ENCODE measurements around the gene TUBGCP2.

The TUBGCP2 gene

GRCh38 chr10:133246236-133246626, 62.4 kb downstream of the TUBGCP2 start:
- Histone ChIP-seq H2AFZ (ENCODE audit: low read depth, low read length, severe bottlenecking) (no peak overlapping the region), H3K79me2 (ENCODE audit: insufficient read depth, low read length) (no peaks in the 10 kb centered on the region), H4K20me1 (ENCODE audit: low read depth, low read length) (no peaks in the 10 kb centered on the region), H3K27me3 (ENCODE audit: low read length) (no peaks in the 10 kb centered on the region), H3K4me2 (ENCODE audit: low read depth, low read length, poor library complexity, severe bottlenecking) (no peak overlapping the region), H3F3A (ENCODE audit: insufficient read depth) (no peaks in the 10 kb centered on the region), H3K4me3 (ENCODE audit: insufficient read depth, low read length, poor library complexity, severe bottlenecking) (no peak overlapping the region), H3K9ac (ENCODE audit: low read length) (no peak overlapping the region), H3K36me3 (ENCODE audit: low read length) (no peaks in the 10 kb centered on the region), H3K9me2 (replicated peaks; ENCODE audit: insufficient read depth, low read length) (no peaks in the 10 kb centered on the region), H3K9me3 (ENCODE audit: insufficient read depth, low read length) (no peaks in the 10 kb centered on the region), H3K27ac (ENCODE audit: low read depth, low read length) (no peak overlapping the region)
- TF ChIP-seq CTCF (IDR thresholded peaks at IDR 0.05; ENCODE audit: insufficient read depth, low read length, poor library complexity, severe bottlenecking) (no peak), EZH2phosphoT487 (conservative IDR thresholded peaks at IDR 0.05; ENCODE audit: low read length) (no peak)

GRCh38 chr10:133245439-133246235, 63.0 kb downstream of the TUBGCP2 start:
- Histone ChIP-seq H3K36me3 (ENCODE audit: low read length) (no peaks in the 10 kb centered on the region), H3F3A (ENCODE audit: insufficient read depth) (no peaks in the 10 kb centered on the region), H3K4me2 (ENCODE audit: low read depth, low read length, poor library complexity, severe bottlenecking) (no peak overlapping the region), H3K9me3 (ENCODE audit: insufficient read depth, low read length) (no peaks in the 10 kb centered on the region), H3K79me2 (ENCODE audit: insufficient read depth, low read length) (no peaks in the 10 kb centered on the region), H3K9ac (ENCODE audit: low read length) (no peak overlapping the region), H3K27me3 (ENCODE audit: low read length) (no peaks in the 10 kb centered on the region), H4K20me1 (ENCODE audit: low read depth, low read length) (no peaks in the 10 kb centered on the region), H3K27ac (ENCODE audit: low read depth, low read length) (no peak overlapping the region), H3K9me2 (replicated peaks; ENCODE audit: insufficient read depth, low read length) (no peaks in the 10 kb centered on the region), H3K4me3 (ENCODE audit: insufficient read depth, low read length, poor library complexity, severe bottlenecking) (no peak overlapping the region), H2AFZ (ENCODE audit: low read depth, low read length, severe bottlenecking) (no peak overlapping the region)
- TF ChIP-seq CTCF (IDR thresholded peaks at IDR 0.05; ENCODE audit: insufficient read depth, low read length, poor library complexity, severe bottlenecking), result no peak
- TF ChIP-seq EZH2phosphoT487 (conservative IDR thresholded peaks at IDR 0.05; ENCODE audit: low read length), result no peak

GRCh38 chr10:133243593-133243992, 65.1 kb downstream of the TUBGCP2 start:
- Histone ChIP-seq H3K9me2 (replicated peaks; ENCODE audit: insufficient read depth, low read length) (no peaks in the 10 kb centered on the region), H3K9me3 (ENCODE audit: insufficient read depth, low read length) (no peaks in the 10 kb centered on the region), H3K4me3 (ENCODE audit: insufficient read depth, low read length, poor library complexity, severe bottlenecking) (no peak overlapping the region), H3F3A (ENCODE audit: insufficient read depth) (no peaks in the 10 kb centered on the region), H3K27ac (ENCODE audit: low read depth, low read length) (no peak overlapping the region), H3K79me2 (ENCODE audit: insufficient read depth, low read length) (no peaks in the 10 kb centered on the region), H3K4me2 (ENCODE audit: low read depth, low read length, poor library complexity, severe bottlenecking) (no peak overlapping the region), H2AFZ (ENCODE audit: low read depth, low read length, severe bottlenecking) (no peak overlapping the region), H4K20me1 (ENCODE audit: low read depth, low read length) (no peaks in the 10 kb centered on the region), H3K9ac (ENCODE audit: low read length) (no peak overlapping the region), H3K36me3 (ENCODE audit: low read length) (no peaks in the 10 kb centered on the region), H3K27me3 (ENCODE audit: low read length) (no peaks in the 10 kb centered on the region)
- TF ChIP-seq CTCF (IDR thresholded peaks at IDR 0.05; ENCODE audit: insufficient read depth, low read length, poor library complexity, severe bottlenecking) (no peak), EZH2phosphoT487 (conservative IDR thresholded peaks at IDR 0.05; ENCODE audit: low read length) (no peak)

Data from SU-DHL-6 (cell line).